ENCODE measurements around the gene ABHD17A. TPM values are rescaled to one million over a fixed set of nuclear protein-coding genes. Genes with fewer than 3 reads are reported as not detected.
A peak's percentile ranks its signal among the peaks of the same experiment; 100 is the strongest.

Gene ABHD17A
- total and polyA plus RNA-seq, 9 of the 15 experiments (the other 6 are each of a cell fraction or from before 2014, with no cell fraction given), result 0.04 to 135 (median 21.8) TPM; not detected in 1

- no peak for TF ChIP-seq MED1 (CRISPR knock-in tag; IDR thresholded peaks at IDR 0.05; ENCODE audit: borderline replicate concordance)
- TF ChIP-seq MTA1 (IDR thresholded peaks at IDR 0.05; ENCODE audit: borderline replicate concordance), result no peak
- peak; percentile 75; the same call in 1 of the 2 replicates for TF ChIP-seq PHF8 (IDR thresholded peaks at IDR 0.05; ENCODE audit: borderline replicate concordance, low read length)
- peak; percentile 62; the same call in 1 of the 2 replicates for TF ChIP-seq ZNF41 (CRISPR knock-in tag; conservative IDR thresholded peaks at IDR 0.05)
- TF ChIP-seq ZNF551 (CRISPR knock-in tag; IDR thresholded peaks at IDR 0.05), result no peak
- TF ChIP-seq ZNF57 (CRISPR knock-in tag; IDR thresholded peaks at IDR 0.05), result no peak
- TF ChIP-seq ZNF77 (CRISPR knock-in tag; IDR thresholded peaks at IDR 0.05), result no peak
- TF ChIP-seq CBX1 (IDR thresholded peaks at IDR 0.05; ENCODE audit: low read depth), result peak; percentile 9; the same call in 1 of the 2 replicates
- TF ChIP-seq TRIM25 (IDR thresholded peaks at IDR 0.05; ENCODE audit: borderline replicate concordance), result no peak
- peak; percentile 74 for TF ChIP-seq RB1 (IDR thresholded peaks at IDR 0.05; ENCODE audit: low read depth)
- no peak for TF ChIP-seq ZSCAN32 (CRISPR knock-in tag; IDR thresholded peaks at IDR 0.05)
- no peak for TF ChIP-seq ZEB2 (IDR thresholded peaks at IDR 0.05)
- peak; percentile 66; the same call in 1 of the 2 replicates for TF ChIP-seq MTA2 (IDR thresholded peaks at IDR 0.05; ENCODE audit: low read depth)
- TF ChIP-seq HDAC3 (IDR thresholded peaks at IDR 0.05; ENCODE audit: borderline replicate concordance, partially characterized antibody), result no peak
- TF ChIP-seq ARHGAP35 (IDR thresholded peaks at IDR 0.05; ENCODE audit: partially characterized antibody), result no peak
- no peak for TF ChIP-seq TAL1 (IDR thresholded peaks at IDR 0.05)
- no peak for TF ChIP-seq ZNF518B (CRISPR knock-in tag; IDR thresholded peaks at IDR 0.05)
- no peak for TF ChIP-seq STAT5B (CRISPR knock-in tag; IDR thresholded peaks at IDR 0.05)
- no peak for TF ChIP-seq NFRKB (IDR thresholded peaks at IDR 0.05; ENCODE audit: low read depth)
- no peak for TF ChIP-seq SP2 (IDR thresholded peaks at IDR 0.05; ENCODE audit: extremely low read depth, low read depth, low read length, poor library complexity, severe bottlenecking)
These were observed 20.0 kb upstream of the ABHD17A start, which contains the start of the genes ADAT3 and SCAMP4 (continued) for GRCh38 chr19:1905110-1905862.

Measured in K562 (cell line).